Neural progenitor cell (in vitro differentiated cells): Measurements from ENCODE around the gene ZFP82. TPM values are rescaled to one million over a fixed set of nuclear protein-coding genes. Genes with fewer than 3 reads are reported as not detected.

Experiments
- DNase-seq: peaks from one replicate; pipeline ENCODE4 v3.0.0-alpha.2; 2016; ENCODE audit warnings: low spot score
- H2AFZ ChIP-seq: fragments of 200-600 bp; sonication (generic); replicated peaks from 2 replicates; pipeline ENCODE4 v1.6.1; 2016; ENCODE audit warnings: antibody characterized with exemption
- H3F3A ChIP-seq: fragments of 200-600 bp; sonication (generic); 2 replicates; pipeline ENCODE4 v1.6.1; 2016; ENCODE audit warnings: antibody characterized with exemption, low read depth
- H3K27ac ChIP-seq: fragments of 200-600 bp; sonication (generic); 2 replicates; pipeline ENCODE4 v1.5.1; 2016; ENCODE audit warnings: mild to moderate bottlenecking
- H3K27me3 ChIP-seq: fragments of 200-600 bp; sonication (generic); 2 replicates; pipeline ENCODE4 v1.6.1; 2016; ENCODE audit warnings: mild to moderate bottlenecking, moderate library complexity
- H3K36me3 ChIP-seq: fragments of 200-600 bp; sonication (generic); 2 replicates; pipeline ENCODE4 v1.5.1; 2016
- H3K4me1 ChIP-seq: fragments of 200-600 bp; sonication (generic); 2 replicates; pipeline ENCODE4 v1.6.1; 2016; ENCODE audit warnings: mixed run types
- H3K4me2 ChIP-seq: fragments of 200-600 bp; sonication (generic); 2 replicates; pipeline ENCODE4 v1.6.1; 2016
- H3K4me3 ChIP-seq: fragments of 200-600 bp; sonication (generic); 2 replicates; pipeline ENCODE4 v1.5.1; 2016
- H3K79me2 ChIP-seq: fragments of 200-600 bp; sonication (generic); 2 replicates; pipeline ENCODE4 v1.6.1; 2016; ENCODE audit warnings: low read depth
- H3K9ac ChIP-seq: fragments of 200-600 bp; sonication (generic); 2 replicates; pipeline ENCODE4 v1.6.1; 2016
- H3K9me3 ChIP-seq: fragments of 200-600 bp; sonication (generic); 2 replicates; pipeline ENCODE4 v1.5.1; 2016; ENCODE audit warnings: low read depth
- H4K20me1 ChIP-seq: fragments of 200-600 bp; sonication (generic); 2 replicates; pipeline ENCODE4 v1.6.1; 2016; ENCODE audit warnings: low read depth
- H3K27ac Mint-ChIP-seq: 3 replicates; pipeline ENCODE4 v1.8.0; 2021; ENCODE audit warnings: mixed read lengths
- H3K27me3 Mint-ChIP-seq: 2 replicates; pipeline ENCODE4 v1.8.0; 2022; ENCODE audit warnings: low read depth, mild to moderate bottlenecking, inconsistent platforms, moderate library complexity, mixed read lengths; ENCODE audit not compliant: insufficient read depth
- H3K36me3 Mint-ChIP-seq: 3 replicates; pipeline ENCODE4 v1.8.0; 2021; ENCODE audit warnings: mixed read lengths
- H3K4me1 Mint-ChIP-seq: 3 replicates; pipeline ENCODE4 v1.8.0; 2021; ENCODE audit warnings: mixed read lengths
- H3K4me3 Mint-ChIP-seq: 3 replicates; pipeline ENCODE4 v1.8.0; 2021; ENCODE audit warnings: mild to moderate bottlenecking, moderate library complexity, mixed read lengths
- H3K9me3 Mint-ChIP-seq: 3 replicates; pipeline ENCODE4 v1.8.0; 2020; ENCODE audit warnings: mixed read lengths
- CTCF ChIP-seq: fragments of 200-600 bp; sonication (generic); IDR thresholded peaks from 2 replicates; pipeline ENCODE4 v1.5.1; 2017; ENCODE audit warnings: antibody characterized with exemption, mild to moderate bottlenecking
- EZH2 ChIP-seq: fragments of 200-600 bp; sonication (generic); IDR thresholded peaks from 2 replicates; pipeline ENCODE4 v1.6.1; 2017; ENCODE audit warnings: antibody characterized with exemption, mild to moderate bottlenecking, moderate library complexity
- EZH2phosphoT487 ChIP-seq: fragments of 200-600 bp; sonication (generic); IDR thresholded peaks from 2 replicates; pipeline ENCODE4 v1.6.1; 2017; ENCODE audit warnings: antibody characterized with exemption
- total RNA-seq: library from RNA; depleted of rRNA; stranded (reverse); fragments of >200 nt; gene quantifications from 2 replicates; pipeline ENCODE4 v1.2.3, GENCODE V29; 2015; ENCODE audit warnings: low replicate concordance

The ZFP82 gene
- total RNA-seq, 1 donor from 2014 or later, result 26.1 TPM

GRCh38 chr19:36373638-36374156, 44.7 kb downstream of the ZFP82 start:
- Histone ChIP-seq H3K9ac (no peak overlapping the region), H3K27me3 (no peaks in the 10 kb centered on the region), H3K9me3 (no peaks in the 10 kb centered on the region), H3F3A (peaks cover 8% of the 10 kb centered on the region), H3K4me1 (peaks cover 6% of the 10 kb centered on the region), H2AFZ (no peak overlapping the region), H3K79me2 (peaks cover 86% of the 10 kb centered on the region), H3K27ac (no peak overlapping the region), H4K20me1 (peaks cover 16% of the 10 kb centered on the region), H3K36me3 (no peaks in the 10 kb centered on the region), H3K4me3 (no peak overlapping the region), H3K4me2 (no peak overlapping the region)
- no peak for DNase-seq
- Mint-ChIP-seq H3K27me3 (peaks cover 7% of the 10 kb centered on the region), H3K4me1 (peaks cover 4% of the 10 kb centered on the region), H3K36me3 (peaks cover 43% of the 10 kb centered on the region), H3K9me3 (peaks cover 59% of the 10 kb centered on the region), H3K4me3 (no peak overlapping the region), H3K27ac (no peak overlapping the region)
- TF ChIP-seq EZH2phosphoT487 (no peak), CTCF (no peak), EZH2 (no peak)

- no peak overlapping the region for H3K4me3 ChIP-seq
- no peak overlapping the region for H3K27ac ChIP-seq
- H3K9me3 ChIP-seq, result no peaks in the 10 kb centered on the region
- H3K4me1 ChIP-seq, result no peaks in the 10 kb centered on the region
- peaks cover 63% of the 10 kb centered on the region for H3K9me3 Mint-ChIP-seq
- H3F3A ChIP-seq, result no peaks in the 10 kb centered on the region
- TF ChIP-seq EZH2 (no peak), EZH2phosphoT487 (no peak), CTCF (no peak)
- H3K4me1 Mint-ChIP-seq, result no peaks in the 10 kb centered on the region
- H4K20me1 ChIP-seq, result peaks cover 7% of the 10 kb centered on the region
- no peak overlapping the region for H2AFZ ChIP-seq
- peaks cover 3% of the 10 kb centered on the region for H3K27me3 Mint-ChIP-seq
- no peak overlapping the region for H3K4me3 Mint-ChIP-seq
- no peaks in the 10 kb centered on the region for H3K36me3 ChIP-seq
- H3K79me2 ChIP-seq, result peaks cover 70% of the 10 kb centered on the region
- peaks cover 53% of the 10 kb centered on the region for H3K36me3 Mint-ChIP-seq
- no peak overlapping the region for H3K27ac Mint-ChIP-seq
- no peak overlapping the region for H3K4me2 ChIP-seq
- H3K27me3 ChIP-seq, result no peaks in the 10 kb centered on the region
- no peak for DNase-seq
- no peak overlapping the region for H3K9ac ChIP-seq
Observed at GRCh38 chr19:36371886-36372285, 46.6 kb downstream of the ZFP82 start.

GRCh38 chr19:36363845-36364244, 54.6 kb downstream of the ZFP82 start:
- no peaks in the 10 kb centered on the region for H3K4me1 Mint-ChIP-seq
- H3K4me2 ChIP-seq, result no peak overlapping the region
- no peaks in the 10 kb centered on the region for H3F3A ChIP-seq
- no peak overlapping the region for H3K27ac Mint-ChIP-seq
- H3K36me3 ChIP-seq, result peaks cover 14% of the 10 kb centered on the region
- H3K9ac ChIP-seq, result no peak overlapping the region
- H3K79me2 ChIP-seq, result no peaks in the 10 kb centered on the region
- no peaks in the 10 kb centered on the region for H3K9me3 ChIP-seq
- H3K9me3 Mint-ChIP-seq, result peaks cover 31% of the 10 kb centered on the region
- H3K4me3 ChIP-seq, result no peak overlapping the region
- H2AFZ ChIP-seq, result no peak overlapping the region
- no peaks in the 10 kb centered on the region for H3K27me3 ChIP-seq
- H3K4me1 ChIP-seq, result no peaks in the 10 kb centered on the region
- DNase-seq, result no peak
- H3K36me3 Mint-ChIP-seq, result peaks cover 72% of the 10 kb centered on the region
- H3K27me3 Mint-ChIP-seq, result no peaks in the 10 kb centered on the region
- H3K27ac ChIP-seq, result no peak overlapping the region
- no peak for TF ChIP-seq EZH2phosphoT487
- TF ChIP-seq EZH2, result no peak
- no peak overlapping the region for H3K4me3 Mint-ChIP-seq
- no peaks in the 10 kb centered on the region for H4K20me1 ChIP-seq

Other genes with a start within 250 kb of the ZFP82 start
- gene ZNF565, start 204.0 kb downstream of the ZFP82 start, total RNA-seq, result 3.1 and 6.2 TPM in 2 replicates
- 167 and 282 TPM in 2 replicates for gene ZNF146, start 203.5 kb downstream of the ZFP82 start, total RNA-seq
- 19.0 and 25.1 TPM in 2 replicates for gene ZFP14, start 39.4 kb downstream of the ZFP82 start, total RNA-seq
- gene ZNF566, start 70.9 kb upstream of the ZFP82 start, total RNA-seq, result 16.8 and 29.5 TPM in 2 replicates
- 55.9 and 67.7 TPM in 2 replicates for gene ZNF260, start 109.6 kb upstream of the ZFP82 start, total RNA-seq
- gene ZNF529, start 154.6 kb upstream of the ZFP82 start, total RNA-seq, result 33.7 and 33.9 TPM in 2 replicates
- 16.8 and 17.8 TPM in 2 replicates for gene ZNF382, start 186.7 kb upstream of the ZFP82 start, total RNA-seq
- gene ZNF461, start 248.2 kb upstream of the ZFP82 start, total RNA-seq, result 13.6 and 13.8 TPM in 2 replicates